ENCODE measurements around the gene TEAD1.
"Not testable (repeated sequence)": the region's sequence is repeated elsewhere in the genome, so short reads cannot be mapped to it uniquely, and the experiment has no call there.

TEAD1 gene

DNA sequence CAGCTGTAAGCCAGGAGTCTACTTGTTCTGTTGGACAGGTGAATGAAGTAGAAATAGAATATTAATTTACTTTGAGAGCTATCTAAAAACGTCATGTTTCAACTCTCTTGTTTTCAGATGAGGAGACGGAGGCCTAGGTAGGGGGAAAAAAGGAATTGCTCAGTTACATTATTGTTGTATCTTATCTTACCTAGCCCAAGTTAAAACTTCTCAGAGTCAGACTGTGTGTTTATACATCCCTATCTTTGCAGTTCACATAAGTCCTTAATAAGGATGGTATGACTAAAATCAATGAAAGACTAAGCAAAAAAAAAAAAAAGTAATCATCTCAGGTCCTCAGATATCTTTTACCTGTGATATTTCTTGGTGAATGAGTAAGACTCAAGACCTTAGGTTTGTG lies 62.8 kb downstream of the TEAD1 start:
- DNase-seq (ENCODE audit: low spot score): no peak

DNA sequence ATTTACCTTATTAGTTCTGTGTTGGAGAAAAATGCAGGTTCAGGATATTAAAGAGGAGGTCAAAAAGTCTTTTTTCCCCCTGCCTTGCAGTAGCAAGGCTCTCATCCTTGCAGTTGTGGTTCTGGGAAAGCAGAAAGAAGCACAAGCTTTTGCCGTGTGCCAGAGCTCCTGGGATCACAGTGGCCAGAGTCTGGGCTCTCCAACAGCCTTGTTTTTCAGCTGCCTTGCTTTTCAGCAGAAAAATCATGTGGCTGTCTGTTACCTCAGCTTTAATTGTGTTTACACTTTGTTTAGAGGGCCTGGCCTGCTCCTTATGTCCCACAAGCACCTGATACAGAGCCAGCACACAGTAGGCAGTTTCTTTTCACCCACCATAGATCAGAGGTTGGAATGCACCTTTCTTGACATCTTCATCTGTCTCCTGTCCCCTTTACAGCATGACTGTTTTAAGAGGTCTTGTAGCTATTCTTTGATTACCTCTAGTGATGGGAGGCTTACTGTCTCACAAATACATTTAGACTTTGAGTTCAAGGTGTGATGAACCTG lies 67.5 kb downstream of the TEAD1 start:
- no peak for DNase-seq (ENCODE audit: low spot score)

DNA sequence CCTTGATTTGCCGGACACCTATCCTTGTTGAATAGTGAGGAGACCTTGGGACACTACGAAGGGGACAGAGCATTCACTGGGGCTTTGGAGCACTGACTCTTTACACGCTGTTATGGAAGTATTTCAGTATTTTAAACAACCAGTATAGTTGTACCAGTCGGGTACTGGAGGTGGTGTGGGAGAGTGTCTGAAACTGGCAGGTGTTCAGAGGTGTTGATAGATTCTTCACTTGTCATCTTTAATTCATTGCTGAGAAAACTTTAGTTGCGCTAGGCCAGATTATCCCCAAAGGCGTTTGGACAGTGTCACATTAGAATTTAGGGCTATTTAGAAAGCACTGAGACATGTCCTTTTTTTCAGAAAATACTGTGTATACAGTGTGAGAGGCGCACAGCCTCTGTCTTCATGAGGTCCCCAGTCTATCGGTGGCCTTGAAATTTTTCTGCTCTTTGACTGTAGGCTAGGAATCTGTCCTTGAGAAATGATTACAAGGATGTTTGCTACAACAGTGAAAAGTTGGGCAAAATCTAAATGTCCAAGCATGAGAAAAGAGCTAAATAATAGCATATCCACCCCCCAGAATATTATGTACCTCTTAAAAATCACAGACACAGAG lies 69.7 kb downstream of the TEAD1 start:
- no peak for DNase-seq (ENCODE audit: low spot score)

DNA sequence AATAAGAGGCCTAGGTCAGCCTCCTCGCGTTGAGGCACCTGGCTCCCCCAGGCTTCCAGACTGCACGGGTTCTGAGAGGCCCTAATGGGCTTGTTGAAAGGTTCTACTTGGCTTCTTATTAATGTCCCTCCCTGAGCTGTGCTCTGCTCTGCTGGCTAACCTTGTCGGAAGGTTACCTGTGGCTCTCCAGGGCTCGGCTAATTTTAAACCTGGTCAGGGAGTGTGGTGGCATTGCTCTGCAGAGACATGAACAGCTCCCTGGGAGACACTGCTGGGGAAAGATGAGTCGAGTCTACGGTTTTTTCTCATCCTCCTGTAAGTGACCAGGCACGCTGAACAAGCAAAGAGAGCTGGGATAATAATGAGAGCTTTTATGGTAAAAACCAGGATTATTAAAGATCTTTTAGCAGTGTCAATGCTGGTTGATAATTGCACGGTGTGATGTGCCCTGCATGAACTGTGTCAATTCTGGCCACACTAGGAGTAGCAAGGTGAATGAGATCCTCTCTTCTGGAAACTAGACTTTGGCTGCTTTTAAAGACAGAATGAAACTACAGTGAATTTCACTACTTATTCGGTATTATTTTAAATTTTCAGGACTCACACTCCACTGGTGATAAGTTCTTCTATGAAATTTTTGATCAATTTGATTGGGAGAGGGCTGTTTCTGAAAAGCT lies 70.7 kb downstream of the TEAD1 start:
- no peak for DNase-seq (ENCODE audit: low spot score)

DNA sequence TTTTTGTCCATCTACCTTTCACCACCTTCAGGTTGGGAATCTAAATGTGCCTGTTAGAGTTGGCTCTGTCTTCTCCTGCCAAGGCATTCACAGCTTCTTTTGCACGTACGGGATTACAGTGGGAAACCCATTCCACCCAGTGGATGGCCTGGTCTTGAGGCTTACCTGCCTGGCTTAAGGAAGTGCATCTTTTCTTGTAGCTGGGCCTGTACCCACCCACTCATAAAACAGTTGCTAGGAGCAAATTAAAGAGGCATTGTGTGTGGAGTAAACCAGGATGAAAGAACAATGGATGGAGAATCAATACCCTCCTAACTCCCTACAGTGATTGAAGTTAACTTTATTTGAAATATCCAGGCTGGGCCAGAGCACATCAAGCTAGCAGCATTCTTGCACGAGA lies 71.6 kb downstream of the TEAD1 start:
- DNase-seq (ENCODE audit: low spot score): no peak

DNA sequence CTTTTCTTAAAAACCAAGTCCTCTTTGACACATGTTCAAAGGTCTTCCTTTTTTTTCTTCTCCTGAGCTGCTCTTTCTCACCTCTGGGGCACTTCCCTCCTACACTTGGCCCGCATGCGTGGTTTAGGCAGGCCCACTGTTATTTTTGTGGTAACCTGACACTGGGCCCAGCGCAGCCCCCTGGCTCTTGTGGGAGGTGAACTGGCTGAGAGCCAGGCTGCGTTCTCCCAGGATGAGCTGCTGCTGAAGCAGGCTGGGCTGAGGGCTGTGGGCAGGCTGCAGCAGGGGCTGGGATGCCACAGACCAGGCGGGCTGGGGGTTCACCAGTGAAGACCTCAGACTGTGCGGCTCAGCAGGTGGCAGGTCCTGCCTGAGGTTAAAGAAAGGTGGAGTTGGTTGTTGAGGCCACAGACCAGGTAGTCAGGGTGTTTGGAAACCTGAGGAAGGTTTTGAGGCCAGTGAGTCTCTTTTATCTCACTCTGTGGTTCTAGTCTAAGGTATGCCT lies 72.4 kb downstream of the TEAD1 start:
- DNase-seq (ENCODE audit: low spot score): peak; percentile 88

DNA sequence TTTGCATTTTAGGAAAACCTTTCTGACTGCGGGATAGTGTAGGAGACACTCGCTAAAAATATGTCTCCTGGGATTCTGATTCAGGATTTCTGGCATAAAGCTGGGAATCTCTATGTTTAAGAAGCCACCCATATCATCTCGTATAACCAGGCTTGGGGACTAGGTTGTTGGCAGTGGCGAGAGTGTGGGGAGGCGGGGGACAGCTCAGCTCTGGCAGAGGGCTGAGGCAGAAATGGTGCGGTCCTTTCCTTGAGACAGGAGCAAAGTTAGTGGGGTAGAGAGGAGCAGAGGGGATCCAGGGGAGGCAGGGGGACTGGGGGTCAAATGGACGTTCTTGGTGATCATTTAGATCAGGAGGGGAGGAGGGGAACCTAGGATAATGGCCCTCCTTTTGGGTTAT lies 74.3 kb downstream of the TEAD1 start:
- no peak for DNase-seq (ENCODE audit: low spot score)

DNA sequence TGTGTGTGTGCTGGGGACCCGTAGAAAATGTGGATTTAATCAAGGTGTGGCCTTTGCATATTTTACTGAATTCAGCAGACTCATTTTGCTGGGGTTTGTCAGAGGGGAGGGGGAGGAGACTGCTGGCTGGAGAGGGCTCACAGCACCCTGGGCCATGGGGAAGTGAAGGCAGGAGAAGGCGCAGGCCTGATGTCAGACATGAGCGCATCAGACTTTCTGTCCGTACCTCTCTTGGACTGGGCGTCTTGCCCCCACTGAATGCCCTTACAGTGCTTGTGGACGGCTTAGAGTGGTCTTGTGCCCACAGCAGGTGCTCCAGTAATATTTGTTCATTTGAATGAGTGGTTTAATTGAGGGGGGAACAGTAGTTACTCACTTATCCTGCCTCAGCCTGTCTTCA lies 75.2 kb downstream of the TEAD1 start:
- DNase-seq (ENCODE audit: low spot score): no peak

DNA sequence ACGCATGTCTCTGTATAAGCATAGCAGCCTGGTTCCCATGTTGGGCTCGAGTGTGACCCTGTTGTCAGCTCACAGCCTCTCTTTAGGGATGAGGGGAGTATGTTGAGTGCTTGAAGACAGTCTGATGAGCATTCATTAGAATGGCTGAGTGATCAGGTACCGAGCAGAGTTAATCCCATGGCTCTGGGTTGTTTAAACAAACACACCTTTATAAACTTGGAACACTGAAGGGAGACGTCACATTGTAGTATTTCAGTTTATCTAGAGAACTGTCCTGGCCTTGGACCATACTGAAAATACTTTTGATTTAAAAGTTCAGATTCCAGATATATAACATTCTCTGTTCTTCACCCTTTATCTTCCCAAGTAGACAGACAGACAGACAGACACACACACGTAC lies 76.0 kb downstream of the TEAD1 start:
- DNase-seq (ENCODE audit: low spot score): no peak

DNA sequence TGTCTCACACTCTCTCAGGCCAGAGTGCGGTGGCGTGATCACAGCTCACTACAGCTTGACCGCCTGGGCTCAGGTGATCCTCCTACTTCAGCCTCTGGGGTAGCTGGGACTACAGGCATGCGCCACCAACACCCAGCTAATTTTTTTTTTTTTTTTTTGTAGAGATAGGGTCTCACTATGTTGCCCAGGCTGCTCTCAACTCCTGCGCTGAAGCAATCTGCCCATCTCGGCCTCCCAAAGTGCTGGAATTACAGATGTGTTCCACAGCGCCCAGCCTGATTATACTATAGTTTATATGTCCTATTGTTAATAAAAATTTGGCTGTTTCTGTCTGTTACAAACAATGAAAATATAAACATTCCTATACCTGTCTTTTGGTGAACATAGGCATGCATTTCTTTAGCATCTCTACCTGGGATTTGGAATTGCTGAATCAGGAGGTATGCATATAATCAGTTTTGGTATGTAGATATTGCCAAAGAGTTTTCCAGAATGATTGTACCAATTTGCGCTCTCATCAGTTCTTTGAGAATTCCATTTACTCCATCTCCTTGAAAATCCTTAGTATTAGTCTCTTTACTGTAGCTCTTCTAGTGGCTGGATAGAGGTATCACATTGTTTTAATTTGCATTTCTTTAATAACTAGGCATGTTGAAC lies 78.8 kb downstream of the TEAD1 start:
- no peak for DNase-seq (ENCODE audit: low spot score)

DNA sequence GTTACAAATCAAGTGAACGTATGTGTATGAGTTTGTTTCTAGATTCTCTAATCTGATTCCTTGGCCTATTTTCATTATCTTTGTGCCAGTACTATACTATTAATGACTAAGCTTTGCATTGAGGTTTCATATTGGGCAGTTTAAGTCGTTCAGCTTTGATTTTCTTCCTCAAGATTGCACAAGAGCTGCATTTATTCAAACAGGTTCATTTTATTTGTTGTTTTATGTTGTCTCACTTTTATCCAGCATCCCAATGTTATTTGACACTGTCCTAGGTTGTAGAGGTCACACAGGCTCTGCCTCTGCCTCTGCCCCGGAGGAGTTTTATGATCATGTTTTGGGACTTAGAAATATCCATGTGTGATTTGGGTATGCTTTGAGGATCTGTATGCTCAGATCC lies 79.8 kb downstream of the TEAD1 start:
- no peak for DNase-seq (ENCODE audit: low spot score)

DNA sequence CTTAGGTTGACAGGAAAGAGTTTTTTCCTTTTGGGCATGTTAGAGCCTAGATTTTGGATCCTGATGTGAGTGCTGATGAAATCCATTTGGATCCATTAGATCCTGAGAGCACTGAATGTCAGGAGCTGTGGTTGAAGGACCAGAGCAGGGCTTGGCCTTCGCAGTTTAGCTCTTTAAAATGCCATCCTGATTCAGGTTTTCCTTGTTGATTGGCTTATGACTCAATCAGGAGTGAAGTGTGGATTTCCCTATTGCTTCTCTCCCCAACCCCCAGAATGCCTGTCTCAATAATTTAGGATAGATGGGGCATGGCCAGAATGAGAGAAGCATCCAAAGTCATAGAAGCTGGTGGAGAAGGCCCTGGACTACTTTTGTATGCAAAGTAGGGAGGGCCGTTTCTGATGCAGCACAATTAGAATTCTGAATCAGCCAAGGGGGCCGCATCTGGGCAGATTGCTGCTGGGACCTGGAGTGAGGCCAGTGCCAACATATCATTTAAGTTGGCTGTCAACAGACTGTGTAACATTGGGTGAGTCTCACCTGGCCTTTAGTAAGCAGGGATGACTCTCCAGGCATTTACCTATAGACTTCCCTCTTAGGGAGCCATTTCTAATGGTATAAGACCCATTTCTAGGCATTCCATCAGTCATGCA lies 80.5 kb downstream of the TEAD1 start:
- no peak for DNase-seq (ENCODE audit: low spot score)

DNA sequence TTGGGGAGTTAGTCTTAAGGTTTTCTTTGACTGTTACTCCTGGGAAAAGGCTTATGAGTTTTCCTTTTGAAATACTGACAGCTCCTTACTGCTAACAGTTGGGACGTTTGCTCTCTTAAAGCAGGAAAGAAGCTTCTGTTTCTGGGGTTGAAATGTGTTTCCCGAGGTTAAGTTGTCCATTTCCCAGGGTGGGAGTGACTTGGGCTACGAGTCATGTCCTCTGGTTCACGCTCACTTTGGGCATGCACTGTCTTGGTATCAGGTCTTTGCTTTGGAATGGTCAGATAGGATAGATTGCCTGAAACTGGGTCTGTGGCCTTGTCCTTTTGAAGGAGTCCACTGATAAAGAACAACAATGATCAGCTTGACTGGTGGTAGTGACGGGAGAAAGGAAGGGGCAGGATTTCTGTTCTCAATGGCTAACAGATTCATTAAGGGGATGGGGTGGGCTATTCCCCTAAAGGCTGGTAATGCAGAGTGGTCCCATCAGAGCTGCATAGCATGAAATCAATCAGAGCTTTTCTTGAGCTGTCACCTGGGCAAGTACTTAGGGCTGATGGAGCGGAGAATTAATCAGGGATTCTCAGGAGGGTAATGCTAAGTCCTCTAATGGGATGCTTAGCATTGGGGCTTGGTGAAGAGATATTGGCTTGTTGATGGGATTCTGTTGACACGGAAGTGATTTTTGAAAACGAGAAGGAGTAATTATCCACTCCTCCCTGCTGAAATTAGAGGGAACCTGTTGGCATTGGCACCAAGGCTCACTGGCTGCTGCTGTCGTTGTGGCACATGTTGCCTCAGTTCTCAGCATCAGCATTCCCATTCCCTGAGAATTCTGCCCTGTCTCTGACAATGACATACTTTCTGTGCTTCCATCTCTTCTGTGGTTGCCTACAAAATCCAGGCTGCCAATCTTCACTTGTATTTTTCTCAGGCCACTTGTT lies 81.6 kb downstream of the TEAD1 start:
- DNase-seq (ENCODE audit: low spot score): no peak

DNA sequence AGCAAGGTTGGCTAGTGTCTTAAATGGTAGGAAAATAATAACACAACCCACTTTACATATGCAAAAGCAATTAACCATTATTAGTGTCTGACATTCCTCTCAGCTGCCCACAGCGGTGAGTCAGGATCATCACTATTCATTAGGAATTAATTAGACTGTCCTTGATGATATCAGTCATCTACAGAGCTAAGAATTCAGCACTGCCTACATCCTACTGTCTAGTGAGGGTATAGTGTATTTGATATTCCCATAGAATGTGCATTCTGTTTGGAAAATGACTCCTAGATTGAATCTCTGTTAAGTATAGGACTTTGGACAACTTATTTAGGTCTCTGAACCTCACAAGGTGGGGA lies 82.2 kb downstream of the TEAD1 start:
- no peak for DNase-seq (ENCODE audit: low spot score)

DNA sequence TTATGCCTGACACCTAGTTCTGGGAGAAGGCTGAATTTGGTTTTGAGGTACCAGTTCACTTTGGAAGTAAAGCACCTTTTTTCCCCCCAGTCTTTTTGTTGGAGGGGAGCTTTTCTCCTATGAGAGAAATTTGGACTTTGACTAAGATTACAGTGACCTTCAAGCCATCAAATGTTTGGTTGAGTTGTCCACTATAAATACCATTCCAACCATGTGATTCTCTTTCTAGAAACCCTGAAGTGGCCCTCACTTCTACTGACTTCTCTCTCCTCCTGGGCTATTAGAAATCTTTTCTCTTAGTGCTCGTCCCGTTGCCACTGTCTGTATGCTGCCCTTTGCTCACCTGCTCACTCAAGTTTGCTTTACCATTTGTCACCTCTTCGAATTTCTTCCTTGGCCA lies 82.6 kb downstream of the TEAD1 start:
- DNase-seq (ENCODE audit: low spot score): no peak

DNA sequence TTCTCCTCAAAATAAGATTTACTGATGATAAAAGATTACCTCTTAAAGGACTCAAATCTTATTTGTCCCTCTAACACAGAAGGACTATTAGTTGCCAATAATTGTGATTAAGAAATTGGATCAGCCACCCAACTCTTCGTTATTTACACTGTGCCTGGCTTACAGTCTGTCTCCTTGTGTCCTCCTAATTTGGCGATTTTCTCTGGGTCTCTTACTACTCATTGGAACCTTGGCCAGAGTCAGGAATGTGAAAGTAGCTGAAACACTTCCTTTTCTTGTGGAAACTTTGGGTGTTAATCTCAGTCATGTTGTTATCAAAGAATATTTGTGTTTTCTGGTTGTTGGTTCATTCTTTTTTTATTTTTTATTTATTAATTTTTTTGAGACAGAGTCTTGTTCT lies 83.2 kb downstream of the TEAD1 start:
- DNase-seq (ENCODE audit: low spot score): no peak

DNA sequence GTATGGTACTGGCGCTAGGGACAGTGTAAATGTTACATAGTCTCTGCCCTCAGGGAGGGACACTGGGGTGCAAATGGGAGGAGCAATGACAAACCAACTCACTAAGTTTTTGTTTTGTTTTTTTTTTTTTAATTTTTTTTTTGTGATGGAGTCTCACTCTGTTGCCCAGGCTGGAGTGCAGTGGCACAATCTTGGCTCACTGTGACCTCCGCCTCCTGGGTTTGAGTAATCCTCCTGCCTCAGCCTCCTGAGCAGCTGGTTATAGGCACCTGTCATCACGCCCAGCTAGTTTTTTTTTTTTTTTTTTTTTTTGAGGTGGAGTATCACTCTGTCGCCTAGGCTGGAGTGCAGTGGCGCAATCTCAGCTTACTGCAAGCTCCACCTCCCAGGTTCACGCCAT lies 83.9 kb downstream of the TEAD1 start:
- DNase-seq (ENCODE audit: low spot score): not testable (repeated sequence)

DNA sequence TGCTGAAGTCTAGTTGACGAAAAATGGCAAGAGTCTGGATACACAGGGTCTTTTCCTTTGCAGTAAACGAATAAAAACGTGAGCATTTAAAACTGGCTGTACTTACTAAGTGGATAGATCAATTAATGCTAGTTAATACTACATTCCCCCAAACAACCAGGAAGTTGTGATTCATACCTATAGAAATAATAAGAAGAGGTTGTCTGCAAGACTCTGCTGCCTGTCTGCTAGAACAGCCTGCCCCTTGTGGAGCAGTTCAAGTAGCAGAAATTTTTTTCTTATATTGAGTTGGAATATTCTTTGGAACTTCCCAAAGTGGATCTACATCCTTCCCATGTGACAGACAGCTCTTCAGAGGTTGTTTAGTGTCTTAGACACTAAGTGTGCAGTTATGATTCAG lies 86.8 kb downstream of the TEAD1 start:
- DNase-seq (ENCODE audit: low spot score): no peak

DNA sequence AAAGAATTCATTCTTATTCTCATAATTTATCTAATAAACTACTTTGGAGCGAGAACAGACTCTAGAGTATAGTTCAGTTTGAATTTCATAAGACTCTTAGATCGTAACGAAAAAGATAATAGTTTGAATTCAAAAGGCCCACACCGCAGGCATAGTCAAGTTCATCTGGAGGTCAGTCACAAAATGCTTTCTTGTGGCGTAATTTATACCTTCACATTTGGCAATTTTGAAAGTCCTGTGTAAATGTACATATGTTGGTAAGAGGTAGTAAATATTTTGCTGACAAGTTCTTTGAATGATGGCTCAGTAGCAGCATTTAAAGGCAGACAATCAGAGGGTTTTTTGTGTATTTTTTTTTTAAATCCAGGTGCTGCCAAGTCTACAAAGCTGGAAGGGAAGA lies 88.1 kb downstream of the TEAD1 start:
- DNase-seq (ENCODE audit: low spot score): no peak

DNA sequence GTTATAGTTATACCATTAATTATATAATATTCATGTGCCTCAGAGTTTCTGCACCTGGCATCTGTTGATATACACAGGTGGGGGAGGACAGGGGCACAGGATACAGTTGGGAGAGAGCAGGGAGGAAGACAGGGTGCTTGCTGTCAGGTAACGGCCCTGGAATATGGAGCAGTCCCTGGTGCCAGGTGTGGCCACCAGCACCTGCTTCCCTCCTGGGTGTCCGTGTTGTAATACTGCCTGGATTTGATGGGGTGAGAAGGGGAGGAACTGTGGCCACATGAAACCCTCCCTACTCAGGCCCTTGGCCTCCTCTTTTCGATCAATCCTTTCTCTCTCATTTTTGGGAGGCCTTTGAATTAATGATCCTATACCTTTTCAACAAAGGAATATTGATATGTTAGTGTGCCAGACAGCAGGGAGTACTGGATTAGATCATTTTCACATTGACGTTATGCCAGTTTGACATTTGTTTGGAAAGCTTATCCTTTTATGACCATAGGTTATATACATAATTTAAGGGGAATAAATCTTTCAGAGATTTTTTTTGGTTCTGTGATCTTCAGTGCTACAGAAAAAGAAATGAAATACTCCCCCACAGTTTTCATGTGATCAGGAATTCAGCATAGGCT lies 88.6 kb downstream of the TEAD1 start:
- DNase-seq (ENCODE audit: low spot score): no peak
